GM21786 (cell line): ENCODE data around the gene FBXL4.

Experiments used
- ATAC-seq: cut with Tn5 transposase; IDR thresholded peaks from one replicate; pipeline ENCODE4 v1.9.1; 2021; ENCODE audit not compliant: unreplicated experiment

FBXL4 gene

GRCh38 chr6:98887650-98888049 lies 60.1 kb downstream of the FBXL4 start:
- ATAC-seq: no peak

- no peak for ATAC-seq
Measured at GRCh38 chr6:98885330-98885729, 62.4 kb downstream of the FBXL4 start.

- ATAC-seq: peak; percentile 84
Measured at GRCh38 chr6:98880486-98880885, 67.3 kb downstream of the FBXL4 start.

GRCh38 chr6:98877250-98877649 lies 70.5 kb downstream of the FBXL4 start:
- no peak for ATAC-seq

- ATAC-seq: no peak
Measured at GRCh38 chr6:98875375-98875774, 72.4 kb downstream of the FBXL4 start.

GRCh38 chr6:98871821-98872220 lies 75.9 kb downstream of the FBXL4 start:
- no peak for ATAC-seq

- ATAC-seq: no peak
Measured at GRCh38 chr6:98871057-98871456, 76.7 kb downstream of the FBXL4 start.

GRCh38 chr6:98864497-98864896 lies 83.2 kb downstream of the FBXL4 start:
- no peak for ATAC-seq

- no peak for ATAC-seq
Measured at GRCh38 chr6:98848539-98849242, 99.1 kb downstream of the FBXL4 start.

- ATAC-seq: peak; percentile 47
Measured at GRCh38 chr6:98847779-98848538, 99.8 kb downstream of the FBXL4 start.

GRCh38 chr6:98847416-98847778 lies 100.3 kb downstream of the FBXL4 start:
- no peak for ATAC-seq

GRCh38 chr6:98846021-98846380 lies 101.7 kb downstream of the FBXL4 start:
- ATAC-seq: no peak

GRCh38 chr6:98845211-98846020 lies 102.3 kb downstream of the FBXL4 start:
- peak; percentile 52 for ATAC-seq

GRCh38 chr6:98844244-98845210 lies 103.2 kb downstream of the FBXL4 start:
- ATAC-seq: no peak

GRCh38 chr6:98843271-98844243 lies 104.2 kb downstream of the FBXL4 start:
- no peak for ATAC-seq

- no peak for ATAC-seq
Measured at GRCh38 chr6:98842342-98843180, 105.2 kb downstream of the FBXL4 start.

GRCh38 chr6:98841621-98842341 lies 106.0 kb downstream of the FBXL4 start:
- no peak for ATAC-seq

- no peak for ATAC-seq
Measured at GRCh38 chr6:98840996-98841513, 106.7 kb downstream of the FBXL4 start.
